Adrenal gland (tissue), 12 donors: ENCODE results near the gene ERVK3-1. TPM values are rescaled to one million over a fixed set of nuclear protein-coding genes. Genes with fewer than 3 reads are reported as not detected.

Source experiments
- DNase-seq, 7 donors: peaks; one replicate each; pipeline ENCODE4 v3.0.0-alpha.2; 2019 to 2020
- H3K27ac ChIP-seq, 5 donors: fragments of 200-600 bp; sonication (generic) in 4 of 5; 1 replicate in 3 of 5; 2 replicates in 2 of 5; pipeline versions ENCODE4 v1.5.1 to v1.8.0; 2016 to 2020; ENCODE audit warnings: mild to moderate bottlenecking in 1 of 5
- H3K27me3 ChIP-seq: fragments of 200-600 bp; 2 replicates; pipeline ENCODE4 v1.8.0; 2021
- H3K36me3 ChIP-seq, 2 donors: fragments of 200-600 bp; replicated peaks in 1 of 2; 1 replicate in 1 of 2; 2 replicates in 1 of 2; pipeline versions ENCODE4 v1.5.1 to v1.8.0; 2018 to 2022
- H3K4me1 ChIP-seq, 2 donors: fragments of 200-600 bp; replicated peaks in 1 of 2; 1 replicate in 1 of 2; 2 replicates in 1 of 2; pipeline versions ENCODE4 v1.5.1 to v1.8.0; 2018 to 2021
- H3K4me3 ChIP-seq, 4 donors: fragments of 200-600 bp; sonication (generic) in 3 of 4; one replicate each; pipeline ENCODE4 v1.5.1; 2016 to 2018
- H3K9me3 ChIP-seq, 3 donors: fragments of 200-600 bp; sonication (generic) in 1 of 3; replicated peaks in 1 of 3; 1 replicate in 2 of 3; 2 replicates in 1 of 3; pipeline versions ENCODE4 v1.5.1 to v1.8.0; 2016 to 2021
- POLR2A ChIP-seq, 2 donors: fragments of 450-650 bp; IDR thresholded peaks; one replicate each; pipeline ENCODE4 v1.6.1; 2017; ENCODE audit warnings: antibody characterized with exemption in 2 of 2, mild to moderate bottlenecking in 2 of 2, moderate library complexity in 1 of 2
- WGBS, 4 donors: extraction: QIAGEN DNeasy Blood & Tissue Kit in 2 of 4; methylation state at CpG; one replicate each; pipeline versions ENCODE4 v1.1.5 to v1.1.7; 2013 to 2017; 5-methylcytosine and 5-hydroxymethylcytosine counted together
- intact Hi-C, 2 donors: fragments of 100-400 bp; cut with DNase I; formaldehyde crosslinking; loops; one replicate each; pipeline versions ENCODE4 v1.14.1 to v1.15.0; 2022 to 2023
- polyA plus RNA-seq, 3 donors: library from polyadenylated mRNA; stranded (reverse); fragments of 200-250 nt in 2 of 3; fragments of 350-450 nt in 1 of 3; fragmentation: Illumina TruSeq in 1 of 3; extraction: RNeasy Lipid Tissue Mini Kit (QIAGEN cat#74804) in 1 of 3; gene quantifications; one replicate each; pipeline ENCODE4 v1.2.3, GENCODE V29; 2013 to 2014
- total RNA-seq, 9 donors: library from RNA; depleted of rRNA in 4 of 9; stranded (reverse); fragments of >200 nt in 4 of 9; fragments of 120-200 nt in 1 of 9; fragmentation: NEBNext Ultra II Directional in 1 of 9; extraction: Animal tissue kit (Norgen Biotek cat#: 25700) in 1 of 9; gene quantifications; one replicate each; pipeline versions ENCODE4 v1.1.0 to v1.2.4, GENCODE V29; 2013 to 2023
- TF ChIP-seq, protein P1 (sequence below), 6 experiments: fragments of 450-650 bp in 4 of 6; fragments of 200-600 bp in 2 of 6; sonication (generic) in 1 of 6; IDR thresholded peaks; 1 replicate in 5 of 6; 2 replicates in 1 of 6; pipeline versions ENCODE4 v1.5.1 to v1.8.0; 2016 to 2021; ENCODE audit warnings: antibody characterized with exemption in 6 of 6, mild to moderate bottlenecking in 2 of 6, moderate library complexity in 1 of 6
- donor health status: healthy with polysubstance abuse.
- donor health status: Bipolar disorder and iron deficiency.
- donor health status: DM: yes; HTN: yes; CAD: no.
- donor health status: DM: no; HTN: no; CAD: no.
- donor health status: DM: no; HTN: no; CAD: no.
- donor health status: DM: yes; HTN: yes; CAD: no.

Gene ERVK3-1
- total and polyA plus RNA-seq, 12 donors: 18.4 to 70.5 (median 35.3) TPM

DNA sequence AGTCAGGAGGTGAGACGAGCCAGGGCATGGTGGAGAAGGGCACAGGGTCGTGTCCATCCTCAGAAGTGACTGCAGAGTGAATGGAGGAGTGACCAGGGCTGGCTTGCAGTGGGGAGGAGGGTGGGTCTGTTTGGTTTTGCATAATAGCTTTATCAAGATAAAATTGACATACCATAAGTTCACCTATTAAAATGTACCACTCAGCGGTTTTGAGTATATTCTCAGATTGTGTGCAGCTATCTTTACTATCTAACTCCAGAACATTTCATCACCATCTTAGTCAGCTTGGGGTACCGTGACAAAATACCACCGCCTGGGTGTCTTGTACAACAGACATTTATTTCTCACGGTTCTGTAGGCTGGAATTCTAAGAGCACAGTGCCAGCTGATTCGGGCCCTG is 13.2 kb upstream of the ERVK3-1 start:
- H3K36me3 ChIP-seq: peaks cover 0 to 70% of the 10 kb centered on the region in 2 donors
- no peak overlapping the region for H3K4me3 ChIP-seq
- peaks cover 0 to 18% (median 0%) of the 10 kb centered on the region in 3 donors for H3K9me3 ChIP-seq
- H3K4me1 ChIP-seq: no peaks in the 10 kb centered on the region
- no peak for DNase-seq
- intact Hi-C loops: no loop called here
- WGBS, 4 donors: 95 to 98% (median 97%) methylated on average over 7 of the region's 7 CpGs
- no peak for TF ChIP-seq POLR2A (IDR thresholded peaks at IDR 0.05)
- TF ChIP-seq, protein P1, sequence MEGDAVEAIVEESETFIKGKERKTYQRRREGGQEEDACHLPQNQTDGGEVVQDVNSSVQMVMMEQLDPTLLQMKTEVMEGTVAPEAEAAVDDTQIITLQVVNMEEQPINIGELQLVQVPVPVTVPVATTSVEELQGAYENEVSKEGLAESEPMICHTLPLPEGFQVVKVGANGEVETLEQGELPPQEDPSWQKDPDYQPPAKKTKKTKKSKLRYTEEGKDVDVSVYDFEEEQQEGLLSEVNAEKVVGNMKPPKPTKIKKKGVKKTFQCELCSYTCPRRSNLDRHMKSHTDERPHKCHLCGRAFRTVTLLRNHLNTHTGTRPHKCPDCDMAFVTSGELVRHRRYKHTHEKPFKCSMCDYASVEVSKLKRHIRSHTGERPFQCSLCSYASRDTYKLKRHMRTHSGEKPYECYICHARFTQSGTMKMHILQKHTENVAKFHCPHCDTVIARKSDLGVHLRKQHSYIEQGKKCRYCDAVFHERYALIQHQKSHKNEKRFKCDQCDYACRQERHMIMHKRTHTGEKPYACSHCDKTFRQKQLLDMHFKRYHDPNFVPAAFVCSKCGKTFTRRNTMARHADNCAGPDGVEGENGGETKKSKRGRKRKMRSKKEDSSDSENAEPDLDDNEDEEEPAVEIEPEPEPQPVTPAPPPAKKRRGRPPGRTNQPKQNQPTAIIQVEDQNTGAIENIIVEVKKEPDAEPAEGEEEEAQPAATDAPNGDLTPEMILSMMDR (IDR thresholded peaks at IDR 0.05): no peak
- H3K27me3 ChIP-seq: no peaks in the 10 kb centered on the region
- no peak overlapping the region for H3K27ac ChIP-seq

- Histone ChIP-seq H3K4me1 (no peaks in the 10 kb centered on the region), H3K36me3 (peaks cover 0 to 53% of the 10 kb centered on the region in 2 donors), H3K9me3 (peaks cover 0 to 18% (median 0%) of the 10 kb centered on the region in 3 donors), H3K4me3 (no peak overlapping the region), H3K27ac (no peak overlapping the region), H3K27me3 (no peaks in the 10 kb centered on the region)
- DNase-seq: no peak
- intact Hi-C loops: no loop called here
- 95 to 98% (median 97%) methylated on average over 14 to 22 of the region's 22 CpGs for WGBS, 4 donors
- TF ChIP-seq, protein P1 (IDR thresholded peaks at IDR 0.05): no peak
- TF ChIP-seq POLR2A (IDR thresholded peaks at IDR 0.05): no peak
Observed at GRCh38 chr19:58294743-58295374, 10.3 kb upstream of the ERVK3-1 start.

GRCh38 chr19:58296104-58296503 is 9.1 kb upstream of the ERVK3-1 start:
- peaks cover 0 to 18% (median 0%) of the 10 kb centered on the region in 3 donors for H3K9me3 ChIP-seq
- no peaks in the 10 kb centered on the region for H3K27me3 ChIP-seq
- H3K4me3 ChIP-seq: no peak overlapping the region
- TF ChIP-seq, protein P1 (IDR thresholded peaks at IDR 0.05): no peak
- no peak for TF ChIP-seq POLR2A (IDR thresholded peaks at IDR 0.05)
- H3K27ac ChIP-seq: no peak overlapping the region
- H3K36me3 ChIP-seq: peaks cover 0 to 42% of the 10 kb centered on the region in 2 donors
- no peak for DNase-seq
- no peaks in the 10 kb centered on the region for H3K4me1 ChIP-seq
- 92 to 97% (median 94%) methylated on average over 7 of the region's 7 CpGs for WGBS, 4 donors
- intact Hi-C loops: no loop called here

DNA sequence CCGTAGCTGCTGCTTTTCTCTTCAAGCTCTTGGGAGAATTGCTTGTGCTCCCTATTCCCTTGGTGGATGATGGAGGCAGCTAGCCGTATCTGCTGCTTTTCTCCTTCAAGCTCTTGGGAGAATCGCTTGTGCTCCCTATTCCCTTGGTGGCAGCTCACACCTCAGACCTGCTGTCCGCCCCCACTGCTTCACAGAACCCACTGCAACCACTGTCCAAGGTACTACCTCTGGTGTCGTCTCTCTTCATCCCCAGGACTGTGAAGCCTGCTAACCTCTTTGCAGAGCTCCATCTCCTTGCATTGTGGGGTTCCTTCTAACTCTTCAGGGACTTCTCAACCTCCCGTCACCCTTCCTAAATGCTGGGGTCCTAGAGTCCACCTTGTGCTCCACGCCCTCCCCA is 4.6 kb upstream of the ERVK3-1 start:
- Histone ChIP-seq H3K36me3 (peaks cover 0 to 5% of the 10 kb centered on the region in 2 donors), H3K27ac (no peak overlapping the region), H3K9me3 (peaks cover 0 to 3% (median 0%) of the 10 kb centered on the region in 3 donors), H3K27me3 (no peaks in the 10 kb centered on the region), H3K4me3 (no peak overlapping the region), H3K4me1 (no peaks in the 10 kb centered on the region)
- DNase-seq: no peak
- TF ChIP-seq, protein P1 (IDR thresholded peaks at IDR 0.05): no peak
- no peak for TF ChIP-seq POLR2A (IDR thresholded peaks at IDR 0.05)
- WGBS, 4 donors: 92 to 97% (median 94%) methylated on average over 6 to 7 of the region's 7 CpGs
- intact Hi-C loops: no loop called here
